ENCODE results near the gene CENPS. TPM values are rescaled to one million over a fixed set of nuclear protein-coding genes. Genes with fewer than 3 reads are reported as not detected.
A peak's percentile ranks its signal among the peaks of the same experiment; 100 is the strongest.

CENPS gene
- total RNA-seq, 1 donor from 2014 or later, result 17.6 TPM

- peak within 1 kb of the TSS; percentile 92 for H3K4me3 ChIP-seq
- peak; percentile 95 for DNase-seq (ENCODE audit: low spot score)
- H3K4me1 ChIP-seq, result peaks cover 19% of the 10 kb centered on the region
- H3K27me3 ChIP-seq, result no peaks in the 10 kb centered on the region
- Mint-ChIP-seq H3K36me3 (no peaks in the 10 kb centered on the region), H3K27ac (peak within 1 kb of the TSS; percentile 86), H3K4me3 (peak within 1 kb of the TSS; percentile 99), H3K9me3 (no peaks in the 10 kb centered on the region), H3K4me1 (peaks cover 34% of the 10 kb centered on the region), H3K27me3 (ENCODE audit: insufficient read depth, low read depth) (peaks cover 2% of the 10 kb centered on the region)
- H4K20me1 ChIP-seq (ENCODE audit: low read depth), result peaks cover 24% of the 10 kb centered on the region
- peaks cover 14% of the 10 kb centered on the region for H3F3A ChIP-seq (ENCODE audit: low read depth)
- H3K79me2 ChIP-seq (ENCODE audit: low read depth), result peaks cover 73% of the 10 kb centered on the region
- peak within 1 kb of the TSS; percentile 77 for H2AFZ ChIP-seq (replicated peaks)
- H3K9me3 ChIP-seq (ENCODE audit: low read depth), result no peaks in the 10 kb centered on the region
- no peaks in the 10 kb centered on the region for H3K36me3 ChIP-seq
- TF ChIP-seq, protein P1, sequence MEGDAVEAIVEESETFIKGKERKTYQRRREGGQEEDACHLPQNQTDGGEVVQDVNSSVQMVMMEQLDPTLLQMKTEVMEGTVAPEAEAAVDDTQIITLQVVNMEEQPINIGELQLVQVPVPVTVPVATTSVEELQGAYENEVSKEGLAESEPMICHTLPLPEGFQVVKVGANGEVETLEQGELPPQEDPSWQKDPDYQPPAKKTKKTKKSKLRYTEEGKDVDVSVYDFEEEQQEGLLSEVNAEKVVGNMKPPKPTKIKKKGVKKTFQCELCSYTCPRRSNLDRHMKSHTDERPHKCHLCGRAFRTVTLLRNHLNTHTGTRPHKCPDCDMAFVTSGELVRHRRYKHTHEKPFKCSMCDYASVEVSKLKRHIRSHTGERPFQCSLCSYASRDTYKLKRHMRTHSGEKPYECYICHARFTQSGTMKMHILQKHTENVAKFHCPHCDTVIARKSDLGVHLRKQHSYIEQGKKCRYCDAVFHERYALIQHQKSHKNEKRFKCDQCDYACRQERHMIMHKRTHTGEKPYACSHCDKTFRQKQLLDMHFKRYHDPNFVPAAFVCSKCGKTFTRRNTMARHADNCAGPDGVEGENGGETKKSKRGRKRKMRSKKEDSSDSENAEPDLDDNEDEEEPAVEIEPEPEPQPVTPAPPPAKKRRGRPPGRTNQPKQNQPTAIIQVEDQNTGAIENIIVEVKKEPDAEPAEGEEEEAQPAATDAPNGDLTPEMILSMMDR (IDR thresholded peaks at IDR 0.05), result no peak
- no peak for TF ChIP-seq EZH2phosphoT487 (IDR thresholded peaks at IDR 0.05)
- no peak for TF ChIP-seq EZH2 (IDR thresholded peaks at IDR 0.05)
- H3K27ac ChIP-seq, result peak within 1 kb of the TSS; percentile 31
- H3K9ac ChIP-seq, result peak within 1 kb of the TSS; percentile 75
- H3K4me2 ChIP-seq, result peak within 1 kb of the TSS; percentile 84
Measured at GRCh38 chr1:10474613-10475507, 44.6 kb downstream of the CENPS start, which contains the start of gene PEX14. TSS of gene PEX14 (plus strand) at chr1:10474950. CDS start at chr1:10474967, 17 bp downstream.

- Histone ChIP-seq H3K27ac (no peak overlapping the region), H3K27me3 (no peaks in the 10 kb centered on the region), H3K4me1 (peaks cover 19% of the 10 kb centered on the region), H3K79me2 (ENCODE audit: low read depth) (peaks cover 73% of the 10 kb centered on the region), H2AFZ (replicated peaks) (peak overlapping the region; percentile 77), H4K20me1 (ENCODE audit: low read depth) (peaks cover 21% of the 10 kb centered on the region), H3K9me3 (ENCODE audit: low read depth) (no peaks in the 10 kb centered on the region), H3F3A (ENCODE audit: low read depth) (peaks cover 14% of the 10 kb centered on the region), H3K36me3 (no peaks in the 10 kb centered on the region), H3K9ac (peak overlapping the region; percentile 75), H3K4me2 (peak overlapping the region; percentile 84), H3K4me3 (peak overlapping the region; percentile 92)
- Mint-ChIP-seq H3K27me3 (ENCODE audit: insufficient read depth, low read depth) (peaks cover 2% of the 10 kb centered on the region), H3K4me1 (peaks cover 34% of the 10 kb centered on the region), H3K36me3 (no peaks in the 10 kb centered on the region), H3K9me3 (no peaks in the 10 kb centered on the region), H3K4me3 (peak overlapping the region; percentile 99), H3K27ac (peak overlapping the region; percentile 76)
- TF ChIP-seq EZH2 (IDR thresholded peaks at IDR 0.05), result no peak
- no peak for DNase-seq (ENCODE audit: low spot score)
Measured at GRCh38 chr1:10475510-10475909, 45.3 kb downstream of the CENPS start.

DNA sequence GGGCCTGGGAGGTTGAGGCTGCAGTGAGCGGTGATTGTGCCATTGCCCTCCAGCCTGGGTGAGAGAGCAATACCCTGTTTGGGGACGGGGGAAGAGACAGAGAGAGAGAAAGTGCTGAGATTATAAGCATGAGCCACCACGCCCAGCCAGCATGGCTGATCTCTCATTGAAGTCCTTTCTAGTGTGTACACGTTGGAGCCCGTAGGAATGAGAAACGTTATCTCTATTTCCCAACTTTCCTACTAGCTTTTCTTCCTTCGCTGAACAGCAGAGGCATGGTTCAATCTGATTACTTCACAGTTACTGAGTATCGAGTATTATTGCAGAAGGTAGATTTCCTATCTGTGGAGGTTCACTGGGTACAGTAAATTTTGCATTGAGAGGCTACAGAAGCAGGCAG is 49.1 kb downstream of the CENPS start:
- H3K27ac ChIP-seq, result no peak overlapping the region
- Mint-ChIP-seq H3K4me1 (peaks cover 20% of the 10 kb centered on the region), H3K4me3 (no peak overlapping the region), H3K36me3 (no peaks in the 10 kb centered on the region), H3K27ac (no peak overlapping the region), H3K27me3 (ENCODE audit: insufficient read depth, low read depth) (peaks cover 4% of the 10 kb centered on the region), H3K9me3 (no peaks in the 10 kb centered on the region)
- H3K9ac ChIP-seq, result no peak overlapping the region
- no peak overlapping the region for H3K4me2 ChIP-seq
- H3K4me3 ChIP-seq, result no peak overlapping the region
- peaks cover 18% of the 10 kb centered on the region for H4K20me1 ChIP-seq (ENCODE audit: low read depth)
- peaks cover 9% of the 10 kb centered on the region for H3K4me1 ChIP-seq
- no peaks in the 10 kb centered on the region for H3K27me3 ChIP-seq
- no peaks in the 10 kb centered on the region for H3F3A ChIP-seq (ENCODE audit: low read depth)
- TF ChIP-seq EZH2 (IDR thresholded peaks at IDR 0.05), result no peak
- TF ChIP-seq EZH2phosphoT487 (IDR thresholded peaks at IDR 0.05), result no peak
- TF ChIP-seq, protein P1 (IDR thresholded peaks at IDR 0.05), result no peak
- H2AFZ ChIP-seq (replicated peaks), result no peak overlapping the region
- no peaks in the 10 kb centered on the region for H3K9me3 ChIP-seq (ENCODE audit: low read depth)
- no peak for DNase-seq (ENCODE audit: low spot score)
- H3K79me2 ChIP-seq (ENCODE audit: low read depth), result peaks cover 92% of the 10 kb centered on the region
- no peaks in the 10 kb centered on the region for H3K36me3 ChIP-seq

- Mint-ChIP-seq H3K4me1 (peaks cover 12% of the 10 kb centered on the region), H3K36me3 (peaks cover 6% of the 10 kb centered on the region), H3K9me3 (no peaks in the 10 kb centered on the region), H3K27me3 (ENCODE audit: insufficient read depth, low read depth) (peaks cover 2% of the 10 kb centered on the region), H3K27ac (no peak overlapping the region), H3K4me3 (no peak overlapping the region)
- H3K9me3 ChIP-seq (ENCODE audit: low read depth), result no peaks in the 10 kb centered on the region
- H2AFZ ChIP-seq (replicated peaks), result no peak overlapping the region
- H3K4me3 ChIP-seq, result no peak overlapping the region
- peaks cover 99% of the 10 kb centered on the region for H3K79me2 ChIP-seq (ENCODE audit: low read depth)
- H3K9ac ChIP-seq, result no peak overlapping the region
- H3K27ac ChIP-seq, result no peak overlapping the region
- H3F3A ChIP-seq (ENCODE audit: low read depth), result no peaks in the 10 kb centered on the region
- no peak for TF ChIP-seq EZH2phosphoT487 (IDR thresholded peaks at IDR 0.05)
- no peak for TF ChIP-seq EZH2 (IDR thresholded peaks at IDR 0.05)
- TF ChIP-seq, protein P1 (IDR thresholded peaks at IDR 0.05), result no peak
- H4K20me1 ChIP-seq (ENCODE audit: low read depth), result peaks cover 18% of the 10 kb centered on the region
- H3K36me3 ChIP-seq, result no peaks in the 10 kb centered on the region
- no peaks in the 10 kb centered on the region for H3K27me3 ChIP-seq
- no peak for DNase-seq (ENCODE audit: low spot score)
- H3K4me2 ChIP-seq, result no peak overlapping the region
- H3K4me1 ChIP-seq, result peaks cover 8% of the 10 kb centered on the region
Measured at GRCh38 chr1:10480614-10481013, 50.4 kb downstream of the CENPS start.

All from neural progenitor cell (in vitro differentiated cells).